H9 (cell line): ENCODE measurements around the gene ATG9B. TPM values are rescaled to one million over a fixed set of nuclear protein-coding genes. Genes with fewer than 3 reads are reported as not detected.

Experiments
- DNase-seq: peaks from one replicate; pipeline ENCODE4 v3.0.0-alpha.2; 2017
- H2AFZ ChIP-seq: one replicate; pipeline ENCODE4 v1.6.1; 2013; ENCODE audit warnings: mild to moderate bottlenecking, low read length, control low read depth, moderate library complexity
- H2AK5ac ChIP-seq: 2 replicates; pipeline ENCODE4 v1.6.1; 2013; ENCODE audit warnings: low read length, control low read depth, mixed read lengths; ENCODE audit not compliant: insufficient read length
- H2BK120ac ChIP-seq: one replicate; pipeline ENCODE4 v1.6.1; 2013; ENCODE audit warnings: low read depth, mild to moderate bottlenecking, low read length, control low read depth, inconsistent platforms; ENCODE audit not compliant: poor library complexity, severe bottlenecking
- H2BK12ac ChIP-seq: 2 replicates; pipeline ENCODE4 v1.6.1; 2013; ENCODE audit warnings: low read length, control low read depth, mixed read lengths, low read depth; ENCODE audit not compliant: insufficient read length
- H2BK15ac ChIP-seq: 2 replicates; pipeline ENCODE4 v1.6.1; 2013; ENCODE audit warnings: low read depth, low read length, control low read depth
- H2BK20ac ChIP-seq: one replicate; pipeline ENCODE4 v1.6.1; 2013; ENCODE audit warnings: low read depth, mild to moderate bottlenecking, low read length, control low read depth, inconsistent platforms; ENCODE audit not compliant: poor library complexity, severe bottlenecking
- H2BK5ac ChIP-seq: 2 replicates; pipeline ENCODE4 v1.6.1; 2013; ENCODE audit warnings: low read length, control low read depth, mixed read lengths; ENCODE audit not compliant: insufficient read length
- H3K14ac ChIP-seq: 2 replicates; pipeline ENCODE4 v1.6.1; 2013; ENCODE audit warnings: low read length, control low read depth; ENCODE audit not compliant: insufficient read depth
- H3K18ac ChIP-seq: 2 replicates; pipeline ENCODE4 v1.6.1; 2013; ENCODE audit warnings: low read depth, mild to moderate bottlenecking, mixed read lengths, low read length, control low read depth; ENCODE audit not compliant: insufficient read length
- H3K23ac ChIP-seq: 2 replicates; pipeline ENCODE4 v1.6.1; 2013; ENCODE audit warnings: low read length, control low read depth, mixed read lengths, low read depth; ENCODE audit not compliant: insufficient read length
- H3K23me2 ChIP-seq: 2 replicates; pipeline ENCODE4 v1.6.1; 2013; ENCODE audit warnings: low read depth, mild to moderate bottlenecking, mixed read lengths, low read length, control low read depth; ENCODE audit not compliant: insufficient read length, poor library complexity, severe bottlenecking
- H3K27ac ChIP-seq: 2 replicates; pipeline ENCODE4 v1.5.1; 2013; ENCODE audit warnings: low read length, control low read depth, mixed read lengths, low read depth; ENCODE audit not compliant: insufficient read length
- H3K27me3 ChIP-seq: 2 replicates; pipeline ENCODE4 v1.6.1; 2013; ENCODE audit warnings: low read length, control low read depth, inconsistent platforms; ENCODE audit not compliant: insufficient read depth
- H3K4ac ChIP-seq: 2 replicates; pipeline ENCODE4 v1.6.1; 2013; ENCODE audit warnings: low read depth, mild to moderate bottlenecking, control low read depth, inconsistent platforms, low read length, moderate library complexity
- H3K4me1 ChIP-seq: 2 replicates; pipeline ENCODE4 v1.6.1; 2013; ENCODE audit warnings: low read length, control low read depth, inconsistent platforms; ENCODE audit not compliant: insufficient read depth
- H3K4me2 ChIP-seq: 2 replicates; pipeline ENCODE4 v1.6.1; 2013; ENCODE audit warnings: low read length, control low read depth, mixed read lengths; ENCODE audit not compliant: insufficient read length, insufficient read depth
- H3K56ac ChIP-seq: 2 replicates; pipeline ENCODE4 v1.6.1; 2013; ENCODE audit warnings: low read depth, mild to moderate bottlenecking, mixed read lengths, low read length, control low read depth; ENCODE audit not compliant: insufficient read length
- H3K79me1 ChIP-seq: 2 replicates; pipeline ENCODE4 v1.6.1; 2013; ENCODE audit warnings: low read depth, mild to moderate bottlenecking, moderate library complexity, low read length, control low read depth, inconsistent platforms; ENCODE audit not compliant: insufficient read depth, poor library complexity, severe bottlenecking
- H3K79me2 ChIP-seq: 2 replicates; pipeline ENCODE4 v1.6.1; 2013; ENCODE audit warnings: low read length, control low read depth, inconsistent platforms; ENCODE audit not compliant: insufficient read depth
- H3K9ac ChIP-seq: 2 replicates; pipeline ENCODE4 v1.6.1; 2013; ENCODE audit warnings: low read length, control low read depth, mixed read lengths; ENCODE audit not compliant: insufficient read length; ENCODE audit errors: extremely low read depth
- H3K9me3 ChIP-seq: one replicate; pipeline ENCODE4 v1.6.1; 2013; ENCODE audit warnings: low read depth, low read length, inconsistent platforms; ENCODE audit not compliant: control insufficient read depth
- H3T11ph ChIP-seq: one replicate; pipeline ENCODE4 v1.6.1; 2013; ENCODE audit warnings: mild to moderate bottlenecking, low read length, control low read depth, inconsistent platforms
- H4K20me1 ChIP-seq: one replicate; pipeline ENCODE4 v1.6.1; 2013; ENCODE audit not compliant: control insufficient read depth, insufficient read length, insufficient read depth
- H4K5ac ChIP-seq: 2 replicates; pipeline ENCODE4 v1.6.1; 2013; ENCODE audit warnings: low read depth, mild to moderate bottlenecking, mixed read lengths, low read length, control low read depth; ENCODE audit not compliant: insufficient read length
- H4K8ac ChIP-seq: replicated peaks from 2 replicates; pipeline ENCODE4 v1.6.1; 2013; ENCODE audit warnings: low read length, control low read depth, mixed read lengths, low read depth; ENCODE audit not compliant: insufficient read length
- H4K91ac ChIP-seq: 2 replicates; pipeline ENCODE4 v1.6.1; 2013; ENCODE audit warnings: low read depth, mild to moderate bottlenecking, moderate library complexity, mixed read lengths, low read length, control low read depth; ENCODE audit not compliant: insufficient read length
- H3K27ac Mint-ChIP-seq, 3 experiments: 2 replicates in 2 of 3; 3 replicates in 1 of 3; pipeline ENCODE4 v1.8.0; 2020 to 2021; ENCODE audit warnings: mixed read lengths in 3 of 3, mild to moderate bottlenecking in 1 of 3, moderate library complexity in 1 of 3
- H3K27me3 Mint-ChIP-seq: 2 replicates; pipeline ENCODE4 v1.8.0; 2021; ENCODE audit warnings: low read depth, mild to moderate bottlenecking, moderate library complexity, mixed read lengths
- H3K36me3 Mint-ChIP-seq, 3 experiments: 2 replicates in 2 of 3; 3 replicates in 1 of 3; pipeline ENCODE4 v1.8.0; 2020 to 2021; ENCODE audit warnings: low read depth in 3 of 3, mixed read lengths in 3 of 3; ENCODE audit not compliant: insufficient read depth in 1 of 3
- H3K4me1 Mint-ChIP-seq, 2 experiments: 2 replicates each; pipeline ENCODE4 v1.8.0; 2020; ENCODE audit warnings: mixed read lengths in 2 of 2
- H3K4me3 Mint-ChIP-seq, 2 experiments: 2 replicates in 1 of 2; 3 replicates in 1 of 2; pipeline ENCODE4 v1.8.0; 2020 to 2021; ENCODE audit warnings: mild to moderate bottlenecking in 2 of 2, mixed read lengths in 2 of 2, moderate library complexity in 1 of 2
- H3K9me3 Mint-ChIP-seq, 2 experiments: 2 replicates in 1 of 2; 3 replicates in 1 of 2; pipeline ENCODE4 v1.8.0; 2020; ENCODE audit warnings: mild to moderate bottlenecking in 2 of 2, mixed read lengths in 2 of 2, moderate library complexity in 1 of 2
- CTCF ChIP-seq: fragments of 200-600 bp; sonication (generic); conservative IDR thresholded peaks from 3 replicates; pipeline ENCODE4 v1.8.0; 2021; ENCODE audit warnings: antibody characterized with exemption, mild to moderate bottlenecking
- WGBS: extraction: QIAGEN DNeasy Blood & Tissue Kit; methylation state at CpG from one replicate; pipeline ENCODE4 v1.1.7; 2013; ENCODE audit warnings: missing lambda C conversion rate, low lambda C conversion rate, mixed read lengths; ENCODE audit not compliant: insufficient read length; ENCODE audit errors: extremely low coverage; 5-methylcytosine and 5-hydroxymethylcytosine counted together
- total RNA-seq: library from RNA; stranded (reverse); gene quantifications from 2 replicates; pipeline ENCODE4 v1.2.1, GENCODE V29; 2021

ATG9B gene
- total RNA-seq, 1 experiment from 2014 or later, result 1.5 TPM

DNA sequence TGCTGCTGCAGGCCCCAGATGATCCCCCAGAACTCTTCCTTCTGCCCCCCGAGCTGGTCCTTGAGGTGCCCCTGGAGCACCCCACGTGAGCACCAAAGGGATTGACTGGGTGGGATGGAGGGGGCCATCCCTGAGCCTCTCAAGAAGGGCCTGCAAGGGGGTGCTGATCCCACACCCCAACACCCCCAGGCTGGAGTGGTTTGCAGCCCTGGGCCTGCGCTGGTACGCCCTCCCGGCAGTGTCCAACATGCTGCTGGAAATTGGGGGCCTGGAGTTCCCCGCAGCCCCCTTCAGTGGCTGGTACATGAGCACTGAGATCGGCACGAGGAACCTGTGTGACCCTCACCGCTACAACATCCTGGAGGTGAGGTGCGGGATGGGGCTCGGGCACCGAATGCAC is 25.3 kb downstream of the ATG9B start:
- H2BK5ac ChIP-seq, result no peak overlapping the region
- H3K4me1 ChIP-seq, result no peaks in the 10 kb centered on the region; the same call in 1 of the 2 replicates
- no peak overlapping the region for H4K8ac ChIP-seq
- no peaks in the 10 kb centered on the region for H3K79me2 ChIP-seq
- no peaks in the 10 kb centered on the region for H3K9me3 ChIP-seq
- no peak overlapping the region for H3K9ac ChIP-seq
- H3K23ac ChIP-seq, result no peak overlapping the region
- no CpG with 5 or more reads among the region's 12 CpGs for WGBS
- no peak overlapping the region for H3K56ac ChIP-seq
- Mint-ChIP-seq H3K27me3 (peaks cover 1% of the 10 kb centered on the region), H3K4me1 (peaks cover 0 to 9% of the 10 kb centered on the region in 2 experiments; a peak in 2 of 4 replicates), H3K27ac (no peak overlapping the region), H3K4me3 (no peak overlapping the region), H3K9me3 (no peaks in the 10 kb centered on the region), H3K36me3 (peaks cover 0 to 2% (median 0%) of the 10 kb centered on the region in 3 experiments; a peak in 1 of 7 replicates)
- no peak overlapping the region for H2BK12ac ChIP-seq
- no peak overlapping the region for H2BK15ac ChIP-seq
- no peak overlapping the region for H4K5ac ChIP-seq
- no peak overlapping the region for H3K27ac ChIP-seq
- no peak for DNase-seq
- H4K20me1 ChIP-seq, result no peaks in the 10 kb centered on the region
- no peaks in the 10 kb centered on the region for H3K23me2 ChIP-seq
- no peak overlapping the region for H3T11ph ChIP-seq
- H3K79me1 ChIP-seq, result no peaks in the 10 kb centered on the region
- no peaks in the 10 kb centered on the region for H3K27me3 ChIP-seq
- H3K4ac ChIP-seq, result no peak overlapping the region
- H2BK120ac ChIP-seq, result no peak overlapping the region
- H4K91ac ChIP-seq, result no peak overlapping the region
- H2AK5ac ChIP-seq, result no peak overlapping the region
- H3K18ac ChIP-seq, result no peak overlapping the region
- H3K14ac ChIP-seq, result no peak overlapping the region
- no peak for TF ChIP-seq CTCF
- H3K4me2 ChIP-seq, result no peak overlapping the region
- no peak overlapping the region for H2AFZ ChIP-seq
- H2BK20ac ChIP-seq, result no peak overlapping the region
